ENCODE data around the gene TCERG1L.

DNA sequence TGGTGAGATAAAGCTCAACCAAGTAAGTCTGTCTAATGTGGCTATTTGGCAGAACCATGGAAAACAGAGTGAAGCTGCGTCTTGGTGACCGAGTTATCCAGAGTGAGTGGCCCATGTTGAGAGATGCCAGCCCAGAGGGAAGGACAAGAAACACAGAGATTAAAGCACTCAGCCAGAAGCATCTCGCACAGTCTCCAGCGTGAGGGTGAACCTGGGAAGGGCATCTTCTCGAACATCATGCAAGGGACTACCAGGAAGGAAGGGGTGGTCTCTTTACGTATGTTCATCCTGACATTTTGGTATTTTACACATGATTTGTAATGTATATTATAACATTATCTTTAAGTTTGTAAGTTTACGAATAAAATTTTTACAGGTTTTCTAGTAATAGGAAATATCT, 146.4 kb downstream of the TCERG1L start:
- TF ChIP-seq CTCF (IDR thresholded peaks at IDR 0.05) (no peak), RCOR1 (IDR thresholded peaks at IDR 0.05; ENCODE audit: low read length) (no peak)
